GM12875 (cell line): ENCODE measurements around the gene PRR30.

ENCODE experiments used
- H3K4me3 ChIP-seq: one replicate; pipeline ENCODE4 v1.5.1; 2011; ENCODE audit warnings: low read depth, low read length, control low read depth
- CTCF ChIP-seq: IDR thresholded peaks from 2 replicates; pipeline ENCODE4 v1.5.1; 2011; ENCODE audit warnings: low read depth, mild to moderate bottlenecking, control low read depth, inconsistent platforms, low read length, moderate library complexity, borderline replicate concordance; ENCODE audit not compliant: insufficient read depth

The PRR30 gene

GRCh38 chr2:27133905-27134780, 5.1 kb downstream of the PRR30 start, which contains the start of gene PREB:
Gene PREB (minus strand): TSS chr2:27134636. CDS start chr2:27134421, 215 bp downstream.
- peak within 1 kb of the TSS; percentile 82 for H3K4me3 ChIP-seq
- TF ChIP-seq CTCF: peak; percentile 49

DNA sequence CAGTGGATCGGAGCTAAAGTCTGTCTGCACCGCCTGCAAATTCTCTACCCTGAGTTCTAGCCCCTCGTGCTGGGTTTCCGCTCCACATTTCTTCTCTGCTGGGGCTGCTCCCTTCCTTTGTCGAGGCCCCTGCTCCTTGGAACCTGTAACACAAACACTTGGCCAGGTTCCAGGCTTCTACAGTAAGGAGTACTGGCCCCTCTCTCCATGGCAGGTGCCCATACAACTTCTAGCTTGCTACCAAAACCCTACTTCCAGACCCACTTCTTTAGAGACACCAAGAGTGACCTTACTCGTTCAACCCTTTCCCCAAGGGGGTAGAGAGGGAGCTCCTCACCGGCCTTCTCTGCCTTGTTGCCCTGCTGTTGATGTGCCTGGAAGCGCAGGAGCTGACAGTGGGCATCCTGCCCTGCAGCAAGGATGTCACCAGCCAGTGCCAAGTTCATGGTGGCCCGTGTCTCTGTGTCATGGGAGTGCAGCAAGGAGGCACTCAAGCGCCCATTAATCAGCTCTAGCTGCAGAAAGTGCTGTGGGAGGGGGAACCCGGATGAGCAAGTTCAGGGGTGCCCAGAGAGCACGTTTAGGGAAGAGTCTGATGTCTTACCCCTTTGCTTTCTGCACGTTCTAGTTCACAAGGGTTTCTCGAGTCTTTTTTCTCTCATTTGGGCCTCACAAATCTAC, 5.9 kb downstream of the PRR30 start:
- TF ChIP-seq CTCF: no peak
- H3K4me3 ChIP-seq: peak overlapping the region; percentile 82

- H3K4me3 ChIP-seq: no peak overlapping the region
- no peak for TF ChIP-seq CTCF
Observed at GRCh38 chr2:27131429-27131828, 7.8 kb downstream of the PRR30 start.

DNA sequence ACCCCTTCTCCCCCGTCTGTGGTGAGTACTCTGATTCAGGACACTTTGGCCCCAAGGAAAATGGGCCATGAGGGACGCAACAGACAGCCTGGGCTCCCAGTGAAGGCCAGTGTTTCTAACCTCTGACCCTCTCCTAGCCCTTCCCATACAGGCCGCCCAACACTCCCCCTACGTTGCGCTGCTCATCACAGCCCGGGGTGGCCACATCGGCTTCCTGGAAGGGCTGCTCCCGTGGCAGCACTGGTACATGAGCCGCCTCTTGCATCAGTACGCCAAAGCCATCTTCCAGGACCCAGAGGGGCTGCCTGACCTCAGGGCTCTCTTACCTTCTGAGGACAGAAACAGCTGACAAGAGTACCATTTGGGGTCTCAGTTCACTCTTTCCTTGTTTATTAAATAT, 8.8 kb downstream of the PRR30 start:
- H3K4me3 ChIP-seq: no peak overlapping the region
- no peak for TF ChIP-seq CTCF

- no peak for TF ChIP-seq CTCF
Observed at GRCh38 chr2:27128668-27129571, 10.3 kb downstream of the PRR30 start.

DNA sequence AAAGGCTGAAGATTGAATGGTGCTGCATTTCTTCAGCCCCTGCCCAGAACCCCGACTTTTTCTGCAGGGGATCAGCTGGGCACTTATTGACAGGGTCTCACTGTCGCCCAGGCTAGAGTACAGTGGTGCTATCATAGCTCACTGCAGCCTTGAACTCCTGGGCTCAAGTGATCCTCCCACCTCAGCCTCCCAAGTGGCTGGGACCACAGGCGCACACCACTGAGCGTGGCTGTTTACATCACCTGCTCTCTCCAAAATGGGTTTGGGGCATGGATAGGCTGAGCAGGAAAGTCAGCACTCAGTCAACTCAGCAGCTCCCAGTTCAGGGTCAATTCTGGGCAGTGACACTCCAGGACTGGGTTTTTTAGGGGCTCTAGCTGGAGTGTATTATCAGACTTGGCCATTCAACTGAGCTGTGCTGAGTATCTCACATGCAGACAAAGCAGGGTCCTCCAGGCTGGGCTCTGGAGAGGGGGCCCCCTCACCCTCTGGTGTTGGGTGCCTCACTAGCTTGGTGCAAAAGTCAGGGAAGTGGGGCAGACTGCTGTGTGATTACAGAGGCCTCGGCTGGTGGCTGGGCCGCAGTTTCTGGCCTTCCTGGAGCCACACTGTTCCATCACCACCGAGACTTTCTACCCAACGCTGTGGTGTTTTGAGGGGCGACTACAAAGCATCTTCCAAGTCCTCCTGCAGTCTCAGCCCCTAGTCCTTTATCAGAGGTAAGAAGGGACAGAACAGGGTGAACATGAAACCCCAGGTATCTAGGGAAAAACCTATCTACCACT, 11.1 kb downstream of the PRR30 start:
- TF ChIP-seq CTCF: no peak
- no peak overlapping the region for H3K4me3 ChIP-seq

More at GRCh38 chr2:27128668-27129571, 10.3 kb downstream of the PRR30 start:
- no peak overlapping the region for H3K4me3 ChIP-seq
